GM12878 (cell line): ENCODE measurements around the gene IPPK. TPM values are rescaled to one million over a fixed set of nuclear protein-coding genes. Genes with fewer than 3 reads are reported as not detected.

ENCODE experiments used
- BHLHE40 ChIP-seq, 2 experiments: fragments of 450-650 bp in 1 of 2; IDR thresholded peaks; 2 replicates each; pipeline ENCODE4 v1.6.1; 2011 to 2017; ENCODE audit warnings: low read depth in 2 of 2, borderline replicate concordance in 1 of 2, improper control_type of control experiment in 1 of 2, low read length in 1 of 2, mild to moderate bottlenecking in 1 of 2
- E4F1 ChIP-seq: fragments of 450-650 bp; IDR thresholded peaks from 2 replicates; pipeline ENCODE4 v1.6.1; 2018; ENCODE audit warnings: borderline replicate concordance, mild to moderate bottlenecking; ENCODE audit not compliant: partially characterized antibody
- MLLT1 ChIP-seq: fragments of 450-650 bp; IDR thresholded peaks from 2 replicates; pipeline ENCODE4 v1.6.1; 2016; ENCODE audit warnings: mild to moderate bottlenecking
- ZNF687 ChIP-seq: fragments of 450-650 bp; IDR thresholded peaks from 2 replicates; pipeline ENCODE4 v1.6.1; 2017; ENCODE audit warnings: mild to moderate bottlenecking, moderate library complexity
- polyA plus RNA-seq, 11 experiments: library from polyadenylated mRNA; depleted of rRNA in 4 of 11; unstranded in 6 of 11; stranded (reverse) in 5 of 11; fragments of >200 nt; fragmentation: Nextera tagmentation in 4 of 11; fragmentation: Illumina TruSeq in 1 of 11; extraction: Ambion mirVana in 4 of 11; extraction: Trizol in 1 of 11; gene quantifications; 1 replicate in 1 of 11; 2 replicates in 10 of 11; pipeline versions ENCODE4 v1.2.1 to v1.2.3, GENCODE V29; 2011 to 2016; ENCODE audit warnings: inconsistent platforms in 2 of 11, missing spikeins in 2 of 11, low read depth in 1 of 11
- total RNA-seq, 4 experiments: library from RNA; depleted of rRNA in 3 of 4; stranded (reverse); fragments of >200 nt in 3 of 4; fragmentation: Illumina TruSeq in 1 of 4; extraction: Trizol in 1 of 4; gene quantifications; 2 replicates each; pipeline versions ENCODE4 v1.2.1 to v1.2.3, GENCODE V29; 2013 to 2021

IPPK gene
- total and polyA plus RNA-seq, 10 of the 15 experiments (the other 5 are each of a cell fraction or from before 2014, with no cell fraction given): 2.1 to 22.1 (median 11.4) TPM

- TF ChIP-seq MLLT1 (no peak), E4F1 (no peak), BHLHE40 (IDR thresholded peaks at IDR 0.05; ENCODE audit: borderline replicate concordance in 1 of 2, low read depth in 2 of 2, low read length in 1 of 2) (no peak), ZNF687 (no peak)
Observed at GRCh38 chr9:92713528-92713927, 43.6 kb upstream of the IPPK start (continued).
